Left lung (tissue), 10 donors: ENCODE data around the gene CAPZB. TPM values are rescaled to one million over a fixed set of nuclear protein-coding genes. Genes with fewer than 3 reads are reported as not detected.

ENCODE experiments used
- ATAC-seq: fragments of 200-7000 bp; cut with Tn5 transposase; one replicate; pipeline ENCODE4 v1.9.1; 2020; ENCODE audit warnings: moderate library complexity
- DNase-seq, 4 donors: peaks; one replicate each; pipeline ENCODE4 v3.0.0-alpha.2; 2013 to 2020
- H3K27ac ChIP-seq, 2 donors: fragments of 200-600 bp; sonication (generic) in 1 of 2; one replicate each; pipeline versions ENCODE4 v1.5.0 to v1.8.0; 2020 to 2021
- H3K27me3 ChIP-seq, 2 donors: fragments of 200-600 bp; sonication (generic) in 1 of 2; one replicate each; pipeline versions ENCODE4 v1.5.0 to v1.8.0; 2020 to 2021
- H3K36me3 ChIP-seq, 2 donors: fragments of 200-600 bp; sonication (generic) in 1 of 2; one replicate each; pipeline versions ENCODE4 v1.5.0 to v1.8.0; 2020 to 2021
- H3K4me1 ChIP-seq, 2 donors: fragments of 200-600 bp; one replicate each; pipeline ENCODE4 v1.8.0; 2021
- H3K4me3 ChIP-seq, 2 donors: fragments of 200-600 bp; sonication (generic) in 1 of 2; one replicate each; pipeline versions ENCODE4 v1.5.0 to v1.8.0; 2020 to 2021; ENCODE audit warnings: mild to moderate bottlenecking in 1 of 2
- H3K9me3 ChIP-seq, 2 donors: fragments of 200-600 bp; sonication (generic) in 1 of 2; one replicate each; pipeline versions ENCODE4 v1.5.0 to v1.8.0; 2020 to 2021
- intact Hi-C, 2 donors: fragments of 100-400 bp; cut with DNase I; formaldehyde crosslinking; loops; one replicate each; pipeline versions ENCODE4 v1.11.2 to v1.14.2; 2022
- polyA plus RNA-seq, 6 donors: library from polyadenylated mRNA; unstranded; fragments of 120-200 nt; gene quantifications; one replicate each; pipeline ENCODE4 v1.2.1, GENCODE V29; 2013; ENCODE audit not compliant: insufficient read length in 6 of 6
- total RNA-seq, 2 donors: library from RNA; stranded (reverse); fragmentation: NEBNext Ultra II Directional; extraction: Animal tissue kit (Norgen Biotek cat#: 25700); gene quantifications; one replicate each; pipeline ENCODE4 v1.2.1, GENCODE V29; 2021
- TF ChIP-seq, protein P1 (sequence below), 2 donors: fragments of 200-600 bp; sonication (generic) in 1 of 2; IDR thresholded peaks; one replicate each; pipeline versions ENCODE4 v1.5.0 to v1.8.0; 2021; ENCODE audit warnings: antibody characterized with exemption in 2 of 2
- donor health status: DM: no; HTN: yes; CAD: no.
- donor health status: DM: no; HTN: no; CAD: no.

The CAPZB gene
- total and polyA plus RNA-seq, 8 donors, result 223 to 327 (median 256) TPM

DNA sequence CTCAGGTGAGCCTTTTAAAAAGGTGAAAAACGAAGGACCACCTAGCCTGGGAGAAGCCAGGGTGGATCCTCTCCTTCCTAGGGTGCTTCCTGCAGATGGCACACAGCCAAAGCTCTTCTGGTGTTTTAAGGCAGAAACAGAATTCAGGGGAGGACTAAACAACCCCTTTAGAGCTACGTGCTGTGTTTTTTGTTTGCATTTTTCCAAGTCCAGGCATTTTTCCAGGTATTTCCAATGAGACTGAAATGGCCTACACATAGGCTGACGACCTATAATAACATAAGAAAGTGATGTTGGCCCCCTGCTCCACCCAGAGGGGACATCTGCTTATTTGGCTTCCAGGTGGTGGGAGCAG lies 83.8 kb downstream of the CAPZB start:
- no peak for ATAC-seq
- intact Hi-C loops, result no loop called here
- TF ChIP-seq, protein P1, sequence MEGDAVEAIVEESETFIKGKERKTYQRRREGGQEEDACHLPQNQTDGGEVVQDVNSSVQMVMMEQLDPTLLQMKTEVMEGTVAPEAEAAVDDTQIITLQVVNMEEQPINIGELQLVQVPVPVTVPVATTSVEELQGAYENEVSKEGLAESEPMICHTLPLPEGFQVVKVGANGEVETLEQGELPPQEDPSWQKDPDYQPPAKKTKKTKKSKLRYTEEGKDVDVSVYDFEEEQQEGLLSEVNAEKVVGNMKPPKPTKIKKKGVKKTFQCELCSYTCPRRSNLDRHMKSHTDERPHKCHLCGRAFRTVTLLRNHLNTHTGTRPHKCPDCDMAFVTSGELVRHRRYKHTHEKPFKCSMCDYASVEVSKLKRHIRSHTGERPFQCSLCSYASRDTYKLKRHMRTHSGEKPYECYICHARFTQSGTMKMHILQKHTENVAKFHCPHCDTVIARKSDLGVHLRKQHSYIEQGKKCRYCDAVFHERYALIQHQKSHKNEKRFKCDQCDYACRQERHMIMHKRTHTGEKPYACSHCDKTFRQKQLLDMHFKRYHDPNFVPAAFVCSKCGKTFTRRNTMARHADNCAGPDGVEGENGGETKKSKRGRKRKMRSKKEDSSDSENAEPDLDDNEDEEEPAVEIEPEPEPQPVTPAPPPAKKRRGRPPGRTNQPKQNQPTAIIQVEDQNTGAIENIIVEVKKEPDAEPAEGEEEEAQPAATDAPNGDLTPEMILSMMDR (IDR thresholded peaks at IDR 0.05), result no peak
- DNase-seq, result no peak
- Histone ChIP-seq H3K4me3 (no peak overlapping the region), H3K36me3 (peaks cover 0 to 10% of the 10 kb centered on the region in 2 donors), H3K4me1 (peaks cover 15 to 57% of the 10 kb centered on the region in 2 donors), H3K9me3 (no peaks in the 10 kb centered on the region), H3K27me3 (no peaks in the 10 kb centered on the region), H3K27ac (peak overlapping the region in 1 of 2 donors; percentile 75)

DNA sequence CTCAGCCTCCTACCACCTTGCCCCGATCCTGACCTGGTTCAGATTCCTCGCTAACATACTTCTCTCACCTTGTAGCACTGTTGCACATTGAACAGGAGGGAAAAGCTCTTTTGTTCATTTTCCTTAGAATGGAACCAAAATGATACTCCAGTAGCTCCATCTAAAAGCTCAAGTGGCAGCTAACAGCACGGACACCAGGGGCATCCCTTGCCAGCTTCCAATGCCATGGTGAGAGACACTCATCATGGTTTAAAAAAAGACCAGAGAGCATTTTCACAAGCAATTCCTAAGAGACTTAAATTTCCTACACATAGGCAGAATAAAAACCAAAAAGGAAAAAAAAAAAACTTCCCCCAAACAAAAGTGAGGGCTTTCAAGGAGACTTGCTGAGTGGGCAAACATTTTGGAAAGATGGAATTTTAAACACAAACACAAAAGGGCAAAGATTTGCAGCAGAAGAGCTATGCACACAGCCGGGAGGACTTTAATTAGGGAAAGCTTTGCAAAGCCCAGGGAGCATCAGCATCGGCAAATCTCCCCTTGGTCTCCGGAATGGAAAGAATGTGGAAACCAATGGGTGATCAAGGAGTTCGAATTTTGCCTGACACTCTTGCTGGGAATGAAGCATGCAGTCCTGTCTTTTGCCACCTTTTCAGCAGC lies 84.3 kb downstream of the CAPZB start:
- ATAC-seq, result no peak
- intact Hi-C loops, result no loop called here
- Histone ChIP-seq H3K27ac (peak overlapping the region in 1 of 2 donors; percentile 75), H3K9me3 (no peaks in the 10 kb centered on the region), H3K27me3 (no peaks in the 10 kb centered on the region), H3K4me1 (peaks cover 15 to 52% of the 10 kb centered on the region in 2 donors), H3K36me3 (peaks cover 0 to 14% of the 10 kb centered on the region in 2 donors), H3K4me3 (no peak overlapping the region)
- TF ChIP-seq, protein P1 (IDR thresholded peaks at IDR 0.05), result no peak
- DNase-seq, result no peak

DNA sequence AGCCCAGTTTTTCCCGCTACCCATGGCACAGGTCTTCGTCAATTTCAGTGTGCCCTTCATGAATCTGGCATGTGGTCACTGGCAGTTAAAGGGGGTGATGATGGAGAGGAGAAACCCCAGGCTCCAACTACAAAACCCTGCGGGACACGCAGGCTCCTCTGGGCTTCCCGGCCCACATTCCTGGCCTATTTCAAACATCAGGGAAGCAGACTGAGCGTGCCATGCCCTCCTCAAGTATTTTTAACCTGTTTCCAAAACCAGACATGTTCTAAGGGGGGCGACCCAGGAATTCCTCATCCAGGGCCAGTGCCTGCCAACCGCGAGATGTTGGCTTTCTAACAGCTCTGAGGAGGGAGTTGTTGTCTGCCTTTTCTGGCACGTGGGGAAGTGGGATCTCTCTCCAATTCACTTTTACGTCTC lies 85.1 kb downstream of the CAPZB start:
- TF ChIP-seq, protein P1 (IDR thresholded peaks at IDR 0.05), result no peak
- ATAC-seq, result no peak
- H3K27me3 ChIP-seq, result no peaks in the 10 kb centered on the region
- intact Hi-C loops, result no loop called here
- peaks cover 15 to 49% of the 10 kb centered on the region in 2 donors for H3K4me1 ChIP-seq
- H3K27ac ChIP-seq, result peak overlapping the region in 1 of 2 donors; percentile 75
- H3K9me3 ChIP-seq, result no peaks in the 10 kb centered on the region
- H3K4me3 ChIP-seq, result no peak overlapping the region
- peaks cover 0 to 18% of the 10 kb centered on the region in 2 donors for H3K36me3 ChIP-seq
- no peak for DNase-seq

DNA sequence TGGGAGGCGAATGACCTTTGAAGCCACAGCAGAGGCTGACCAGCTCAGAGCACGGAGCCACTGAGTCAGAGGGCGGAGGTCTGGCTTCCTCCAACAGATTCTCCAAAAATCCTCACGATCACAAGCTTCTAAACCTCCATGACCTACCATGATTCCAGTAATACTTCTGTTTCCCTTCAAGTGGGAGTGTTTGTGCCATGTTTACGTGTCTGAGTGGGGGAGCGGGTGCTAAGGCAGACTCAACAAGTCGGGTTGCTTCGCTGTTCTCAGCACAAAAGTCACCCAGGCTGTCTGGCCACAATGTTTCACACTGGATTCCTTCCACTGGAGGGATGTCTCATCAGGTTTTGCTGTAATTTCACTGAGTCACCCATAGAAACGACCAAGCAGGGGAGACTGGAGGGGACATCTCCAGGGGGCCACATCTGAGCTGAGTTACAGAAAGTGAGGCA lies 87.0 kb downstream of the CAPZB start:
- DNase-seq (peak in 1 of 4 donors; percentile 72), ATAC-seq (peak; percentile 76)
- peaks cover 0 to 13% of the 10 kb centered on the region in 2 donors for H3K36me3 ChIP-seq
- H3K4me1 ChIP-seq, result peaks cover 9 to 43% of the 10 kb centered on the region in 2 donors
- no peak overlapping the region for H3K4me3 ChIP-seq
- no peaks in the 10 kb centered on the region for H3K9me3 ChIP-seq
- H3K27ac ChIP-seq, result peak overlapping the region; percentile 16 to 75
- TF ChIP-seq, protein P1 (IDR thresholded peaks at IDR 0.05), result peak; percentile 18 to 23
- intact Hi-C loops, result no loop called here
- H3K27me3 ChIP-seq, result no peaks in the 10 kb centered on the region

DNA sequence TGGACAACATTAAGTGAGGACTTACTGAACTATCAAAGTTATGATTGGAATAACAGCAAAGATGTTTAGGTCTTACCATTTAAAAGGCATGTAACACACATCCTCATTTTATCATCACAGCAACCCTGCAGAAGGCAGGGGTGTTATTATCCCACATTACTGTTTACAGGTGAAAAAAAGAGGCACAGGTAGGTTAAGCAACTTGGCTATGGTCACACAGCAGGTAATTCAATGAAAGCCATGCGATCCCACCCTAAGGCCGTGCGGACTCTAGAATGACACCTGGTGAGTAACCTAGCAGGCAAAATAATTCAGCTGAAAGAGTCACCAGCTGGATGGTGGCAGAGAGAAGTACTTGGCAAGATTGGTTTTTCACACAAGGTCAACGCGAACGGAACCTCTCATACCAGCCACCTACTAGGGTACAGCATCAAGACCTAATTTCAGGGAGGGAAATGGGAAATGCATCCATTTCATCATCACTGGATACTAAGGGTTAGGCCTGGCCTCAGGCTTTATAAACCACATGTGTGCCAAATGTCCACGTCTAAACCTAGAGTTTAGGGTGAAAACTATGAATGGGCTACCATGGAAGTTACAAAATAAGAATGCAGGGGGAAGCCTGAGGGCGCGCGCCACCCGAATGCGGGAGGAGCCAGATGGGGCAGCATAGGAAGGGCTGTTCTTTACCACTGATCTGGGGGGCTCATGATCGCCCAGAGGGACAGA lies 88.0 kb downstream of the CAPZB start:
- H3K4me3 ChIP-seq, result no peak overlapping the region
- peak overlapping the region; percentile 16 to 75 for H3K27ac ChIP-seq
- peaks cover 9 to 48% of the 10 kb centered on the region in 2 donors for H3K4me1 ChIP-seq
- DNase-seq, result no peak
- peaks cover 0 to 9% of the 10 kb centered on the region in 2 donors for H3K36me3 ChIP-seq
- ATAC-seq, result no peak
- TF ChIP-seq, protein P1 (IDR thresholded peaks at IDR 0.05), result no peak
- H3K9me3 ChIP-seq, result no peaks in the 10 kb centered on the region
- intact Hi-C loops, result no loop called here
- H3K27me3 ChIP-seq, result no peaks in the 10 kb centered on the region
